Measurements from ENCODE around the gene USP32.

DNA sequence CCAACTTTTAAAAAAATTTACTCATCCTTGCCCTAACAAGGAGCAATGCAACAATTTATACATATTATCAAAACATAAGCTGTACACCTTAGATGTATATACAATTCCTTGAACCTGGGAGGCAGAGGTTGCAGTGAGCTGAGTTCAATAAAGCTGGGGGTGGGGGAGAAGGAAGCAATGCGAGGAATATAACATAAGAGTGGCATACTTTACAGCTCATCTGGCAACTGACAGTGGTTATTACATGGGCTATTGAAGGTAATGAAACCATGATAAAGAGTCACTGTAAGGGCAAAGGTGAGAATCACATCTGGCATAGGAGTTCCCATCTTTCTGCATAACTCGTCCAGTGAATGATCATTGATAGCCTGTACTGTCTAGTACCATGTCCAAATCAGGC is 198.5 kb downstream of the USP32 start:
- TF ChIP-seq, protein P1, sequence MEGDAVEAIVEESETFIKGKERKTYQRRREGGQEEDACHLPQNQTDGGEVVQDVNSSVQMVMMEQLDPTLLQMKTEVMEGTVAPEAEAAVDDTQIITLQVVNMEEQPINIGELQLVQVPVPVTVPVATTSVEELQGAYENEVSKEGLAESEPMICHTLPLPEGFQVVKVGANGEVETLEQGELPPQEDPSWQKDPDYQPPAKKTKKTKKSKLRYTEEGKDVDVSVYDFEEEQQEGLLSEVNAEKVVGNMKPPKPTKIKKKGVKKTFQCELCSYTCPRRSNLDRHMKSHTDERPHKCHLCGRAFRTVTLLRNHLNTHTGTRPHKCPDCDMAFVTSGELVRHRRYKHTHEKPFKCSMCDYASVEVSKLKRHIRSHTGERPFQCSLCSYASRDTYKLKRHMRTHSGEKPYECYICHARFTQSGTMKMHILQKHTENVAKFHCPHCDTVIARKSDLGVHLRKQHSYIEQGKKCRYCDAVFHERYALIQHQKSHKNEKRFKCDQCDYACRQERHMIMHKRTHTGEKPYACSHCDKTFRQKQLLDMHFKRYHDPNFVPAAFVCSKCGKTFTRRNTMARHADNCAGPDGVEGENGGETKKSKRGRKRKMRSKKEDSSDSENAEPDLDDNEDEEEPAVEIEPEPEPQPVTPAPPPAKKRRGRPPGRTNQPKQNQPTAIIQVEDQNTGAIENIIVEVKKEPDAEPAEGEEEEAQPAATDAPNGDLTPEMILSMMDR (conservative IDR thresholded peaks at IDR 0.05): no peak
- no peak for TF ChIP-seq EZH2 (IDR thresholded peaks at IDR 0.05; ENCODE audit: low read depth)
